Measurements from ENCODE around the gene BMP4. TPM values are rescaled to one million over a fixed set of nuclear protein-coding genes. Genes with fewer than 3 reads are reported as not detected.

Gene BMP4
- total and polyA plus RNA-seq, 4 donors: 2.0 to 4.2 (median 2.4) TPM

GRCh38 chr14:53916239-53916638 lies 40.4 kb downstream of the BMP4 start:
- H3K9me3 ChIP-seq (ENCODE audit: control insufficient read depth in 4 of 4, low read length in 3 of 4): no peaks in the 10 kb centered on the region
- H3K27me3 ChIP-seq (ENCODE audit: control insufficient read depth in 4 of 4, insufficient read depth in 4 of 4, low read length in 3 of 4): no peaks in the 10 kb centered on the region
- 40% methylated on average over 1 of the region's 1 CpG for WGBS
- H3K4me3 ChIP-seq (ENCODE audit: low read depth in 1 of 3, low read length in 3 of 3): no peak overlapping the region
- H3K4me1 ChIP-seq (ENCODE audit: control insufficient read depth in 4 of 4, insufficient read depth in 4 of 4, low read length in 3 of 4): no peaks in the 10 kb centered on the region
- no peak overlapping the region for H3K27ac ChIP-seq (ENCODE audit: low read depth in 1 of 2, low read length in 2 of 2)
- no peak overlapping the region for H3K9ac ChIP-seq (ENCODE audit: low read depth in 1 of 2, low read length in 2 of 2)
- DNase-seq (ENCODE audit: low spot score): no peak
- no peaks in the 10 kb centered on the region for H3K36me3 ChIP-seq (ENCODE audit: control insufficient read depth in 4 of 4, insufficient read depth in 3 of 4, low read depth in 1 of 4, low read length in 3 of 4)
- TF ChIP-seq HNF4A (conservative IDR thresholded peaks at IDR 0.05): no peak
- TF ChIP-seq FOXA2 (IDR thresholded peaks at IDR 0.05): no peak
- no peak for TF ChIP-seq GABPA (IDR thresholded peaks at IDR 0.05 in 1 of 2, conservative IDR thresholded peaks at IDR 0.05 in 1 of 2)
- no peak for TF ChIP-seq ZBTB33 (IDR thresholded peaks at IDR 0.05)
- TF ChIP-seq RAD21 (IDR thresholded peaks at IDR 0.05): no peak
- TF ChIP-seq, protein P1, sequence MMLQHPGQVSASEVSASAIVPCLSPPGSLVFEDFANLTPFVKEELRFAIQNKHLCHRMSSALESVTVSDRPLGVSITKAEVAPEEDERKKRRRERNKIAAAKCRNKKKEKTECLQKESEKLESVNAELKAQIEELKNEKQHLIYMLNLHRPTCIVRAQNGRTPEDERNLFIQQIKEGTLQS (IDR thresholded peaks at IDR 0.05): no peak
- no peak for TF ChIP-seq TAF1 (conservative IDR thresholded peaks at IDR 0.05)
- TF ChIP-seq, protein P2, sequence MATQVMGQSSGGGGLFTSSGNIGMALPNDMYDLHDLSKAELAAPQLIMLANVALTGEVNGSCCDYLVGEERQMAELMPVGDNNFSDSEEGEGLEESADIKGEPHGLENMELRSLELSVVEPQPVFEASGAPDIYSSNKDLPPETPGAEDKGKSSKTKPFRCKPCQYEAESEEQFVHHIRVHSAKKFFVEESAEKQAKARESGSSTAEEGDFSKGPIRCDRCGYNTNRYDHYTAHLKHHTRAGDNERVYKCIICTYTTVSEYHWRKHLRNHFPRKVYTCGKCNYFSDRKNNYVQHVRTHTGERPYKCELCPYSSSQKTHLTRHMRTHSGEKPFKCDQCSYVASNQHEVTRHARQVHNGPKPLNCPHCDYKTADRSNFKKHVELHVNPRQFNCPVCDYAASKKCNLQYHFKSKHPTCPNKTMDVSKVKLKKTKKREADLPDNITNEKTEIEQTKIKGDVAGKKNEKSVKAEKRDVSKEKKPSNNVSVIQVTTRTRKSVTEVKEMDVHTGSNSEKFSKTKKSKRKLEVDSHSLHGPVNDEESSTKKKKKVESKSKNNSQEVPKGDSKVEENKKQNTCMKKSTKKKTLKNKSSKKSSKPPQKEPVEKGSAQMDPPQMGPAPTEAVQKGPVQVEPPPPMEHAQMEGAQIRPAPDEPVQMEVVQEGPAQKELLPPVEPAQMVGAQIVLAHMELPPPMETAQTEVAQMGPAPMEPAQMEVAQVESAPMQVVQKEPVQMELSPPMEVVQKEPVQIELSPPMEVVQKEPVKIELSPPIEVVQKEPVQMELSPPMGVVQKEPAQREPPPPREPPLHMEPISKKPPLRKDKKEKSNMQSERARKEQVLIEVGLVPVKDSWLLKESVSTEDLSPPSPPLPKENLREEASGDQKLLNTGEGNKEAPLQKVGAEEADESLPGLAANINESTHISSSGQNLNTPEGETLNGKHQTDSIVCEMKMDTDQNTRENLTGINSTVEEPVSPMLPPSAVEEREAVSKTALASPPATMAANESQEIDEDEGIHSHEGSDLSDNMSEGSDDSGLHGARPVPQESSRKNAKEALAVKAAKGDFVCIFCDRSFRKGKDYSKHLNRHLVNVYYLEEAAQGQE (IDR thresholded peaks at IDR 0.05): no peak
- TF ChIP-seq, protein P3, sequence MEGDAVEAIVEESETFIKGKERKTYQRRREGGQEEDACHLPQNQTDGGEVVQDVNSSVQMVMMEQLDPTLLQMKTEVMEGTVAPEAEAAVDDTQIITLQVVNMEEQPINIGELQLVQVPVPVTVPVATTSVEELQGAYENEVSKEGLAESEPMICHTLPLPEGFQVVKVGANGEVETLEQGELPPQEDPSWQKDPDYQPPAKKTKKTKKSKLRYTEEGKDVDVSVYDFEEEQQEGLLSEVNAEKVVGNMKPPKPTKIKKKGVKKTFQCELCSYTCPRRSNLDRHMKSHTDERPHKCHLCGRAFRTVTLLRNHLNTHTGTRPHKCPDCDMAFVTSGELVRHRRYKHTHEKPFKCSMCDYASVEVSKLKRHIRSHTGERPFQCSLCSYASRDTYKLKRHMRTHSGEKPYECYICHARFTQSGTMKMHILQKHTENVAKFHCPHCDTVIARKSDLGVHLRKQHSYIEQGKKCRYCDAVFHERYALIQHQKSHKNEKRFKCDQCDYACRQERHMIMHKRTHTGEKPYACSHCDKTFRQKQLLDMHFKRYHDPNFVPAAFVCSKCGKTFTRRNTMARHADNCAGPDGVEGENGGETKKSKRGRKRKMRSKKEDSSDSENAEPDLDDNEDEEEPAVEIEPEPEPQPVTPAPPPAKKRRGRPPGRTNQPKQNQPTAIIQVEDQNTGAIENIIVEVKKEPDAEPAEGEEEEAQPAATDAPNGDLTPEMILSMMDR (IDR thresholded peaks at IDR 0.05; ENCODE audit: low read depth, low read length, missing input control): no peak
- TF ChIP-seq JUND (IDR thresholded peaks at IDR 0.05): no peak
- TF ChIP-seq MAX (IDR thresholded peaks at IDR 0.05): no peak
- no peak for TF ChIP-seq EGR1 (IDR thresholded peaks at IDR 0.05; ENCODE audit: low read depth in 2 of 2)
- no peak for TF ChIP-seq SP1 (IDR thresholded peaks at IDR 0.05)

- Histone ChIP-seq H3K27me3 (ENCODE audit: control insufficient read depth in 4 of 4, insufficient read depth in 4 of 4, low read length in 3 of 4) (no peaks in the 10 kb centered on the region), H3K4me1 (ENCODE audit: control insufficient read depth in 4 of 4, insufficient read depth in 4 of 4, low read length in 3 of 4) (no peaks in the 10 kb centered on the region), H3K9me3 (ENCODE audit: control insufficient read depth in 4 of 4, low read length in 3 of 4) (no peaks in the 10 kb centered on the region), H3K27ac (ENCODE audit: low read depth in 1 of 2, low read length in 2 of 2) (no peak overlapping the region), H3K9ac (ENCODE audit: low read depth in 1 of 2, low read length in 2 of 2) (no peak overlapping the region), H3K4me3 (ENCODE audit: low read depth in 1 of 3, low read length in 3 of 3) (no peak overlapping the region), H3K36me3 (ENCODE audit: control insufficient read depth in 4 of 4, insufficient read depth in 3 of 4, low read depth in 1 of 4, low read length in 3 of 4) (no peaks in the 10 kb centered on the region)
- no peak for DNase-seq (ENCODE audit: low spot score)
- 83% methylated on average over 4 of the region's 4 CpGs for WGBS
- no peak for TF ChIP-seq RXRA (IDR thresholded peaks at IDR 0.05)
- TF ChIP-seq FOXA2 (IDR thresholded peaks at IDR 0.05): no peak
- TF ChIP-seq SP1 (IDR thresholded peaks at IDR 0.05): no peak
- no peak for TF ChIP-seq MAX (IDR thresholded peaks at IDR 0.05)
- TF ChIP-seq HNF4G (IDR thresholded peaks at IDR 0.05): no peak
- TF ChIP-seq HNF4A (conservative IDR thresholded peaks at IDR 0.05): no peak
- no peak for TF ChIP-seq YY1 (IDR thresholded peaks at IDR 0.05)
- TF ChIP-seq NR2F2 (IDR thresholded peaks at IDR 0.05): no peak
- no peak for TF ChIP-seq EGR1 (IDR thresholded peaks at IDR 0.05; ENCODE audit: low read depth in 2 of 2)
- no peak for TF ChIP-seq JUND (IDR thresholded peaks at IDR 0.05)
- no peak for TF ChIP-seq ZBTB33 (IDR thresholded peaks at IDR 0.05)
These were observed 41.1 kb downstream of the BMP4 start for GRCh38 chr14:53915364-53916014.

Measured in liver (tissue), 9 donors.